ENCODE results near the gene OIT3.
"Not testable (repeated sequence)": the region's sequence is repeated elsewhere in the genome, so short reads cannot be mapped to it uniquely, and the experiment has no call there.

- TF ChIP-seq REST (IDR thresholded peaks at IDR 0.05; ENCODE audit: low read depth, low read length); SMC3 (IDR thresholded peaks at IDR 0.05; ENCODE audit: low read depth, low read length); CTCF (IDR thresholded peaks at IDR 0.05); POLR2AphosphoS5 (IDR thresholded peaks at IDR 0.05; ENCODE audit: low read depth, low read length); EP300 (IDR thresholded peaks at IDR 0.05; ENCODE audit: borderline replicate concordance in 1 of 2, low read depth in 1 of 2, low read length in 1 of 2); YY1 (IDR thresholded peaks at IDR 0.05; ENCODE audit: low read depth); MAX (IDR thresholded peaks at IDR 0.05; ENCODE audit: low read depth); EZH2phosphoT487 (IDR thresholded peaks at IDR 0.05; ENCODE audit: borderline replicate concordance, low read depth): not testable (repeated sequence)
Measured at GRCh38 chr10:72917201-72917600, 23.7 kb downstream of the OIT3 start.
